GM19193 (cell line): ENCODE data around the gene PLEKHD1.

Experiments
- POLR2A ChIP-seq: IDR thresholded peaks from 4 replicates; pipeline ENCODE4 v1.6.1; 2011; ENCODE audit not compliant: insufficient read depth, insufficient read length; ENCODE audit errors: extremely low read depth

The PLEKHD1 gene

GRCh38 chr14:69528930-69529329 lies 44.4 kb downstream of the PLEKHD1 start:
- no peak for TF ChIP-seq POLR2A

GRCh38 chr14:69529563-69529962 lies 45.0 kb downstream of the PLEKHD1 start:
- TF ChIP-seq POLR2A, result no peak

GRCh38 chr14:69530095-69530494 lies 45.6 kb downstream of the PLEKHD1 start:
- no peak for TF ChIP-seq POLR2A

GRCh38 chr14:69531135-69531534 lies 46.6 kb downstream of the PLEKHD1 start:
- TF ChIP-seq POLR2A, result no peak

GRCh38 chr14:69532561-69533340 lies 48.2 kb downstream of the PLEKHD1 start:
- no peak for TF ChIP-seq POLR2A

- no peak for TF ChIP-seq POLR2A
These were observed 50.8 kb downstream of the PLEKHD1 start for GRCh38 chr14:69535230-69535848.

GRCh38 chr14:69536971-69537370 lies 52.4 kb downstream of the PLEKHD1 start:
- TF ChIP-seq POLR2A, result no peak

- TF ChIP-seq POLR2A, result no peak
These were observed 53.4 kb downstream of the PLEKHD1 start for GRCh38 chr14:69537900-69538299.

GRCh38 chr14:69538766-69539165 lies 54.2 kb downstream of the PLEKHD1 start:
- TF ChIP-seq POLR2A, result no peak

GRCh38 chr14:69539631-69540410 lies 55.3 kb downstream of the PLEKHD1 start:
- TF ChIP-seq POLR2A, result no peak

- no peak for TF ChIP-seq POLR2A
These were observed 56.3 kb downstream of the PLEKHD1 start for GRCh38 chr14:69540654-69541335.

- TF ChIP-seq POLR2A, result no peak
These were observed 57.8 kb downstream of the PLEKHD1 start for GRCh38 chr14:69542311-69542710.

GRCh38 chr14:69543341-69544115 lies 59.0 kb downstream of the PLEKHD1 start:
- TF ChIP-seq POLR2A, result no peak

GRCh38 chr14:69547701-69548348 lies 63.3 kb downstream of the PLEKHD1 start:
- no peak for TF ChIP-seq POLR2A
